H1 (cell line): ENCODE measurements around the gene RXRA. TPM values are rescaled to one million over a fixed set of nuclear protein-coding genes. Genes with fewer than 3 reads are reported as not detected.

Experiments used
- CTCF ChIA-PET: fragments of 300-600 bp; sonication (Branson Sonifier 250); formaldehyde crosslinking; loops from one replicate; lab custom pipeline; 2021; ENCODE audit not compliant: partially characterized antibody; lab: Charles Lee
- POLR2A ChIA-PET: fragments of 300-600 bp; sonication (Branson Sonifier 250); formaldehyde crosslinking; loops from one replicate; lab custom pipeline; 2021; ENCODE audit warnings: inconsistent platforms; ENCODE audit not compliant: partially characterized antibody; lab: Charles Lee
- DNase-seq, 2 experiments: peaks; one replicate each; pipeline versions ENCODE4 v3.0.0 to v3.0.0-alpha.2; 2010 to 2022; ENCODE audit warnings: low spot score in 2 of 2, low read depth in 1 of 2, mixed read lengths in 1 of 2
- FAIRE-seq: peaks from 2 replicates; lab custom pipeline; 2011; peaks lifted over from hg19 to GRCh38; lab: Jason Lieb, UNC
- H2AFZ ChIP-seq: 2 replicates; pipeline ENCODE4 v1.8.1; 2012; ENCODE audit warnings: low read length, inconsistent platforms
- H2AK5ac ChIP-seq: 2 replicates; pipeline ENCODE4 v1.6.1; 2013; ENCODE audit warnings: low read depth, low read length
- H2BK120ac ChIP-seq: replicated peaks from 2 replicates; pipeline ENCODE3; 2013; ENCODE audit warnings: low read depth, low read length, inconsistent platforms
- H2BK12ac ChIP-seq: 2 replicates; pipeline ENCODE4 v1.6.1; 2013; ENCODE audit warnings: low read depth, low read length
- H2BK15ac ChIP-seq: 2 replicates; pipeline ENCODE4 v1.6.1; 2013; ENCODE audit warnings: low read length
- H2BK20ac ChIP-seq: 2 replicates; pipeline ENCODE4 v1.6.1; 2013; ENCODE audit warnings: low read length
- H2BK5ac ChIP-seq: 2 replicates; pipeline ENCODE4 v1.6.1; 2013; ENCODE audit warnings: low read depth, low read length
- H3K14ac ChIP-seq: 2 replicates; pipeline ENCODE4 v1.6.1; 2013; ENCODE audit warnings: inconsistent platforms; ENCODE audit not compliant: insufficient read length
- H3K18ac ChIP-seq: 2 replicates; pipeline ENCODE4 v1.6.1; 2013; ENCODE audit warnings: low read length; ENCODE audit errors: extremely low read depth
- H3K23ac ChIP-seq: 2 replicates; pipeline ENCODE4 v1.6.1; 2013; ENCODE audit warnings: inconsistent platforms; ENCODE audit not compliant: insufficient read length
- H3K23me2 ChIP-seq: 2 replicates; pipeline ENCODE4 v1.6.1; 2013; ENCODE audit warnings: low read depth, low read length
- H3K27ac ChIP-seq: 2 replicates; pipeline ENCODE4 v1.6.1; 2011; ENCODE audit warnings: low read depth, low read length, inconsistent platforms
- H3K27me3 ChIP-seq, 4 experiments: replicated peaks in 1 of 4; 1 replicate in 1 of 4; 2 replicates in 3 of 4; pipeline versions ENCODE4 v1.6.1 to v1.8.1; 2011 to 2013; ENCODE audit warnings: low read length in 3 of 4, mild to moderate bottlenecking in 3 of 4, inconsistent platforms in 2 of 4, mixed read lengths in 2 of 4, moderate library complexity in 1 of 4; ENCODE audit not compliant: control insufficient read depth in 3 of 4, insufficient read depth in 3 of 4; ENCODE audit errors: extremely low read depth in 1 of 4
- H3K36me3 ChIP-seq, 4 experiments: 2 replicates each; pipeline versions ENCODE4 v1.6.1 to v1.8.1; 2011 to 2013; ENCODE audit warnings: mild to moderate bottlenecking in 4 of 4, low read length in 3 of 4, moderate library complexity in 2 of 4, control low read depth in 1 of 4, inconsistent platforms in 1 of 4; ENCODE audit not compliant: insufficient read depth in 4 of 4, control insufficient read depth in 2 of 4
- H3K4ac ChIP-seq: replicated peaks from 2 replicates; pipeline ENCODE3; 2013; ENCODE audit warnings: low read length, low read depth, mixed read lengths, inconsistent platforms; ENCODE audit not compliant: insufficient read length
- H3K4me1 ChIP-seq, 4 experiments: replicated peaks in 1 of 4; 1 replicate in 1 of 4; 2 replicates in 3 of 4; pipeline versions ENCODE4 v1.6.1 to v1.8.1; 2011 to 2013; ENCODE audit warnings: low read length in 3 of 4, inconsistent platforms in 2 of 4, mixed read lengths in 1 of 4; ENCODE audit not compliant: insufficient read depth in 4 of 4, control insufficient read depth in 3 of 4
- H3K4me2 ChIP-seq, 2 experiments: 2 replicates each; pipeline versions ENCODE4 v1.6.1 to v1.8.1; 2011 to 2013; ENCODE audit warnings: low read depth in 2 of 2, low read length in 2 of 2, control low read depth in 1 of 2, inconsistent platforms in 1 of 2, mild to moderate bottlenecking in 1 of 2; ENCODE audit not compliant: insufficient read depth in 1 of 2
- H3K4me3 ChIP-seq, 4 experiments: fragments of 200-600, 300-600 bp in 1 of 4; sonication (generic), shearing (Covaris generic), sonication (Bioruptor Twin) in 1 of 4; 2 replicates each; pipeline versions ENCODE4 v1.5.1 to v1.8.1; 2011 to 2016; ENCODE audit warnings: low read length in 4 of 4, low read depth in 3 of 4, control low read depth in 2 of 4, inconsistent platforms in 2 of 4, mild to moderate bottlenecking in 2 of 4, mixed read lengths in 1 of 4, moderate library complexity in 1 of 4; ENCODE audit not compliant: insufficient read depth in 2 of 4; ENCODE audit errors: extremely low read depth in 1 of 4
- H3K56ac ChIP-seq: replicated peaks from 2 replicates; pipeline ENCODE3; 2013; ENCODE audit warnings: low read depth, mild to moderate bottlenecking, mixed read lengths, low read length, inconsistent platforms; ENCODE audit not compliant: insufficient read length
- H3K79me1 ChIP-seq: 2 replicates; pipeline ENCODE4 v1.6.1; 2013; ENCODE audit warnings: low read depth, low read length, control low read depth
- H3K79me2 ChIP-seq, 2 experiments: 2 replicates each; pipeline versions ENCODE4 v1.6.1 to v1.8.1; 2012 to 2013; ENCODE audit warnings: low read length in 2 of 2, mild to moderate bottlenecking in 2 of 2, inconsistent platforms in 1 of 2; ENCODE audit not compliant: insufficient read depth in 2 of 2, control insufficient read depth in 1 of 2
- H3K9ac ChIP-seq, 4 experiments: replicated peaks in 1 of 4; 1 replicate in 1 of 4; 2 replicates in 3 of 4; pipeline versions ENCODE4 v1.6.1 to v1.8.1; 2011 to 2013; ENCODE audit warnings: low read depth in 3 of 4, low read length in 3 of 4, control low read depth in 2 of 4, mild to moderate bottlenecking in 2 of 4, moderate library complexity in 2 of 4, inconsistent platforms in 1 of 4; ENCODE audit errors: extremely low read depth in 1 of 4
- H3K9me3 ChIP-seq, 2 experiments: 2 replicates each; pipeline versions ENCODE4 v1.6.1 to v1.8.1; 2012 to 2013; ENCODE audit warnings: mild to moderate bottlenecking in 2 of 2, moderate library complexity in 2 of 2, control low read depth in 1 of 2, inconsistent platforms in 1 of 2, low read depth in 1 of 2, low read length in 1 of 2, mixed read lengths in 1 of 2; ENCODE audit not compliant: insufficient read depth in 2 of 2
- H4K20me1 ChIP-seq, 2 experiments: replicated peaks in 1 of 2; 2 replicates each; pipeline versions ENCODE3 to v1.8.1; 2011 to 2013; ENCODE audit warnings: inconsistent platforms in 2 of 2, low read length in 2 of 2, mild to moderate bottlenecking in 1 of 2; ENCODE audit not compliant: insufficient read depth in 2 of 2, control insufficient read depth in 1 of 2
- H4K5ac ChIP-seq: 2 replicates; pipeline ENCODE4 v1.6.1; 2013; ENCODE audit warnings: low read length, low read depth, mixed read lengths, inconsistent platforms; ENCODE audit not compliant: insufficient read length
- H4K8ac ChIP-seq: 2 replicates; pipeline ENCODE4 v1.8.0; 2013; ENCODE audit warnings: mild to moderate bottlenecking, moderate library complexity, low read length, inconsistent platforms; ENCODE audit not compliant: insufficient read depth; ENCODE audit errors: extremely low read depth
- H4K91ac ChIP-seq: replicated peaks from 2 replicates; pipeline ENCODE3; 2013; ENCODE audit warnings: low read length, mixed read lengths, inconsistent platforms; ENCODE audit not compliant: insufficient read length
- WGBS, 2 experiments: shearing (Covaris generic) in 1 of 2; methylation state at CpG; one replicate each; pipeline versions ENCODE4 v1.1.6 to v1.1.7; 2013 to 2015; ENCODE audit warnings: low lambda C conversion rate in 2 of 2, mixed read lengths in 2 of 2, inconsistent platforms in 1 of 2, low coverage in 1 of 2, missing lambda C conversion rate in 1 of 2; ENCODE audit not compliant: insufficient replicate concordance in 2 of 2, insufficient coverage in 1 of 2, insufficient read length in 1 of 2; ENCODE audit errors: extremely low coverage in 1 of 2, missing lambda C conversion rate in 1 of 2; 5-methylcytosine and 5-hydroxymethylcytosine counted together
- polyA plus RNA-seq, 7 experiments: library from polyadenylated mRNA; depleted of rRNA in 3 of 7; stranded (reverse) in 5 of 7; unstranded in 2 of 7; fragments of >200 nt in 5 of 7; fragments of 200-250 nt in 2 of 7; gene quantifications; 1 replicate in 5 of 7; 2 replicates in 1 of 7; 4 replicates in 1 of 7; pipeline versions ENCODE4 v1.2.1 to v1.2.3, GENCODE V29; 2011 to 2013; ENCODE audit warnings: missing spikeins in 2 of 7, mixed read lengths in 2 of 7
- total RNA-seq: library from RNA; stranded (reverse); fragmentation: NEBNext Ultra II Directional; extraction: Animal tissue kit (Norgen Biotek cat#: 25700); gene quantifications from 2 replicates; pipeline ENCODE4 v1.2.1, GENCODE V29; 2021

Gene RXRA
- total and polyA plus RNA-seq, 2 of the 8 experiments (the other 6 are each of a cell fraction or from before 2014, with no cell fraction given), result 9.8 to 29.4 TPM

DNA sequence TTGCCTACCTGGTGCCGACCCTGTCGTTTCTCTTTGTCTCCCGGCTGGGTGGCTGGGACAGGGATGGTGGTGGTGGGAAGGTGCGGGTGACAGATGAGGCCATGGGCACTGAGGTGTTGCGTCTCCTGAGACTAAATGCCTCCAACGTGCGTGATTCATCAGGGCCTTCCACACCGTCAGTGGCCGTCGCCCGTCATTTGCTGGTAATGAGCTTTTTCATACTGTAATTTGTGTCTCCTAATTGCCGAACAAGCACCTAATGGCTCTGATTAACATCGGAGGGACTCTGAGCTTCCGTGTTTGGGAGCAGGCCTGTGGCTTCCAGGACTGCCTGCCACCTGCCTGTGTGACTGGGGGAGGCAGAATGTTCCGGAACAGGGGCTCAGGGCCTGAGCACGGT is 35.2 kb downstream of the RXRA start:
- no peak overlapping the region for H3K23ac ChIP-seq
- no peaks in the 10 kb centered on the region for H3K9me3 ChIP-seq
- no peak overlapping the region for H3K9ac ChIP-seq
- no peak overlapping the region for H2AK5ac ChIP-seq
- H3K27ac ChIP-seq, result no peak overlapping the region
- no peaks in the 10 kb centered on the region for H3K27me3 ChIP-seq
- POLR2A ChIA-PET, result no interaction called here
- no peak for FAIRE-seq
- H4K5ac ChIP-seq, result no peak overlapping the region
- H4K8ac ChIP-seq, result no peak overlapping the region
- no peaks in the 10 kb centered on the region for H3K36me3 ChIP-seq
- no peak overlapping the region for H2BK12ac ChIP-seq
- no peaks in the 10 kb centered on the region for H3K4me1 ChIP-seq
- WGBS, 2 experiments, result 91% methylated on average over 14 of the region's 16 CpGs; no CpG with 5 or more reads in 1 of the 2 experiments
- no peak overlapping the region for H2AFZ ChIP-seq
- no peak overlapping the region for H3K18ac ChIP-seq
- H3K4me3 ChIP-seq, result no peak overlapping the region
- H3K79me2 ChIP-seq, result peaks cover 0 to 33% of the 10 kb centered on the region in 2 experiments; a peak in 2 of 4 replicates
- H2BK5ac ChIP-seq, result no peak overlapping the region
- H2BK20ac ChIP-seq, result no peak overlapping the region
- H4K20me1 ChIP-seq, result peaks cover 14 to 33% of the 10 kb centered on the region in 2 experiments
- no peak overlapping the region for H3K14ac ChIP-seq
- DNase-seq, result no peak
- no peak overlapping the region for H3K56ac ChIP-seq
- CTCF ChIA-PET, result interaction anchor here (1.0 to 2.6 kb wide), 9 partner anchors 8 to 86 kb away, joined by 3 to 11 read pairs (median 3); no protein-coding TSS in a partner anchor
- no peak overlapping the region for H4K91ac ChIP-seq
- peaks cover 14% of the 10 kb centered on the region for H3K79me1 ChIP-seq
- no peaks in the 10 kb centered on the region for H3K23me2 ChIP-seq
- no peak overlapping the region for H2BK15ac ChIP-seq
- H3K4ac ChIP-seq, result no peak overlapping the region
- H2BK120ac ChIP-seq, result no peak overlapping the region
- H3K4me2 ChIP-seq, result no peak overlapping the region
